HepG2 (cell line): ENCODE data around the gene FAM170B. TPM values are rescaled to one million over a fixed set of nuclear protein-coding genes. Genes with fewer than 3 reads are reported as not detected.

Experiments
- ATAC-seq: fragments of 200-7000 bp; cut with Tn5 transposase; 3 replicates; pipeline ENCODE4 v1.9.1; 2020; ENCODE audit warnings: mild to moderate bottlenecking, moderate library complexity
- BruUV-seq: library from RNA; stranded (reverse); fragments of 400-500 nt; replicated peaks from 2 replicates; lab custom pipeline; 2021; lab: Mats Ljungman, UMichigan
- CTCF ChIA-PET: fragments of 300-600 bp; formaldehyde crosslinking; extraction: SDS; loops from one replicate; lab custom pipeline; 2021; ENCODE audit warnings: low total read pairs, inconsistent platforms, low intra/inter-chr PET ratio; lab: Yijun Ruan, JAX
- POLR2A ChIA-PET: fragments of 350-600 bp; sonication (Branson Sonifier 250); formaldehyde crosslinking; loops from one replicate; lab custom pipeline; 2020; ENCODE audit warnings: antibody characterized with exemption, inconsistent platforms; lab: Yijun Ruan, JAX
- DNase-seq: peaks from one replicate; pipeline ENCODE4 v3.0.0-alpha.2; 2015; ENCODE audit warnings: low spot score
- FAIRE-seq: peaks from 3 replicates; lab custom pipeline; 2011; peaks lifted over from hg19 to GRCh38; lab: Jason Lieb, UNC
- H2AFZ ChIP-seq: one replicate; pipeline ENCODE4 v1.6.1; 2011; ENCODE audit warnings: low read length, inconsistent platforms
- H3K27ac ChIP-seq: fragments of 300-600 bp; 3 replicates; pipeline ENCODE4 v1.8.0; 2011; ENCODE audit warnings: mixed run types, mild to moderate bottlenecking, mixed read lengths, low read length, inconsistent platforms; ENCODE audit not compliant: insufficient read depth; ENCODE audit errors: extremely low read length
- H3K27me3 ChIP-seq, 2 experiments: fragments of 200-600 bp in 1 of 2; 2 replicates in 1 of 2; 3 replicates in 1 of 2; pipeline versions ENCODE4 v1.6.0 to v1.8.0; 2011; ENCODE audit warnings: low read length in 2 of 2, mild to moderate bottlenecking in 2 of 2, moderate library complexity in 2 of 2, inconsistent platforms in 1 of 2; ENCODE audit not compliant: insufficient read depth in 2 of 2, control insufficient read depth in 1 of 2
- H3K36me3 ChIP-seq, 2 experiments: fragments of 200-600 bp in 1 of 2; replicated peaks in 1 of 2; 2 replicates in 1 of 2; 3 replicates in 1 of 2; pipeline versions ENCODE4 v1.5.1 to v1.8.0; 2011; ENCODE audit warnings: low read length in 2 of 2, inconsistent platforms in 1 of 2; ENCODE audit not compliant: insufficient read depth in 2 of 2, control insufficient read depth in 1 of 2
- H3K4me1 ChIP-seq: 2 replicates; pipeline ENCODE4 v1.5.1; 2012; ENCODE audit warnings: low read length, inconsistent platforms; ENCODE audit not compliant: insufficient read depth
- H3K4me2 ChIP-seq: 2 replicates; pipeline ENCODE4 v1.6.0; 2011; ENCODE audit warnings: low read depth, low read length, inconsistent platforms
- H3K4me3 ChIP-seq, 3 experiments: fragments of 200-600 bp in 1 of 3; sonication (generic), shearing (Covaris generic) in 1 of 3; replicated peaks in 1 of 3; 2 replicates each; pipeline ENCODE4 v1.5.1; 2011 to 2016; ENCODE audit warnings: low read length in 3 of 3, inconsistent platforms in 2 of 3, low read depth in 2 of 3, mild to moderate bottlenecking in 2 of 3, control low read depth in 1 of 3, mixed read lengths in 1 of 3; ENCODE audit not compliant: insufficient read depth in 1 of 3
- H3K79me2 ChIP-seq: one replicate; pipeline ENCODE4 v1.6.1; 2011; ENCODE audit warnings: low read length, inconsistent platforms; ENCODE audit not compliant: insufficient read depth
- H3K9ac ChIP-seq: 2 replicates; pipeline ENCODE4 v1.6.0; 2011; ENCODE audit warnings: mild to moderate bottlenecking, low read depth, low read length, inconsistent platforms; ENCODE audit not compliant: insufficient read depth
- H3K9me3 ChIP-seq: 2 replicates; pipeline ENCODE4 v1.5.1; 2012; ENCODE audit warnings: mild to moderate bottlenecking, low read length
- H4K20me1 ChIP-seq: 2 replicates; pipeline ENCODE4 v1.6.0; 2011; ENCODE audit warnings: inconsistent platforms, mild to moderate bottlenecking, low read length, moderate library complexity; ENCODE audit not compliant: insufficient read depth
- ELF4 ChIP-seq: sonication (generic); formaldehyde crosslinking; IDR thresholded peaks from 2 replicates; pipeline ENCODE4 v1.5.0; 2020; ENCODE audit warnings: missing genetic modification reagents, mild to moderate bottlenecking, moderate library complexity, borderline replicate concordance
- GMEB1 ChIP-seq: sonication (generic); formaldehyde crosslinking; IDR thresholded peaks from 2 replicates; pipeline ENCODE4 v1.5.1; 2020; ENCODE audit warnings: missing genetic modification reagents, mild to moderate bottlenecking, borderline replicate concordance
- PLRG1 ChIP-seq: fragments of 450-650 bp; conservative IDR thresholded peaks from 2 replicates; pipeline ENCODE4 v1.6.1; 2016
- RCOR2 ChIP-seq: IDR thresholded peaks from 2 replicates; pipeline ENCODE4 v1.6.1; 2016; ENCODE audit warnings: missing biosample characterization, missing genetic modification reagents
- SCMH1 ChIP-seq: sonication (generic); formaldehyde crosslinking; IDR thresholded peaks from 2 replicates; pipeline ENCODE4 v1.9.0; 2021; ENCODE audit warnings: missing genetic modification reagents, mild to moderate bottlenecking, borderline replicate concordance
- TAF15 ChIP-seq: fragments of 200-400 bp; formaldehyde crosslinking; IDR thresholded peaks from one replicate; pipeline ENCODE4 v1.6.1; 2018; ENCODE audit warnings: mild to moderate bottlenecking, low read depth, low read length; ENCODE audit not compliant: poor library complexity, severe bottlenecking
- ZFP62 ChIP-seq: sonication (generic); formaldehyde crosslinking; IDR thresholded peaks from 2 replicates; pipeline ENCODE4 v1.4.0; 2020; ENCODE audit warnings: missing genetic modification reagents
- ZNF446 ChIP-seq: sonication (generic); formaldehyde crosslinking; IDR thresholded peaks from 2 replicates; pipeline ENCODE4 v1.5.0; 2020; ENCODE audit warnings: mild to moderate bottlenecking, missing genetic modification reagents
- ZNF501 ChIP-seq: sonication (generic); formaldehyde crosslinking; IDR thresholded peaks from 2 replicates; pipeline ENCODE4 v1.5.1; 2020; ENCODE audit warnings: mild to moderate bottlenecking, moderate library complexity, missing genetic modification reagents
- ZNF512 ChIP-seq: sonication (generic); formaldehyde crosslinking; IDR thresholded peaks from 2 replicates; pipeline ENCODE4 v1.4.0; 2020; ENCODE audit warnings: mild to moderate bottlenecking, missing genetic modification reagents
- ZNF605 ChIP-seq: sonication (generic); formaldehyde crosslinking; IDR thresholded peaks from 2 replicates; pipeline ENCODE4 v1.8.0; 2022; ENCODE audit warnings: mild to moderate bottlenecking, missing genetic modification reagents
- ZNF710 ChIP-seq: sonication (generic); formaldehyde crosslinking; IDR thresholded peaks from 2 replicates; pipeline ENCODE4 v1.5.0; 2020; ENCODE audit warnings: mild to moderate bottlenecking, missing genetic modification reagents, borderline replicate concordance
- ZNF75D ChIP-seq: sonication (generic); formaldehyde crosslinking; IDR thresholded peaks from 2 replicates; pipeline ENCODE4 v1.8.1; 2023; ENCODE audit warnings: missing genetic modification reagents, mild to moderate bottlenecking, borderline replicate concordance
- WGBS: methylation state at CpG from one replicate; pipeline ENCODE4 v1.1.6; 2017; ENCODE audit warnings: low lambda C conversion rate; 5-methylcytosine and 5-hydroxymethylcytosine counted together
- in situ Hi-C: cut with HindIII; loops from 2 replicates; pipeline ENCODE4 v1.10.0; 2017; ENCODE audit warnings: low pct_unique_long_range_greater_than_20kb; ENCODE audit not compliant: extremely low pct_ligation_motif_present
- intact Hi-C: fragments of 100-400 bp; cut with micrococcal nuclease; formaldehyde crosslinking; loops from one replicate; pipeline ENCODE4 v1.10.0; 2022; ENCODE audit not compliant: unreplicated experiment
- polyA plus RNA-seq, 8 experiments: library from polyadenylated mRNA; depleted of rRNA in 3 of 8; stranded (reverse) in 7 of 8; unstranded in 1 of 8; fragments of >200 nt; fragmentation: Illumina TruSeq in 4 of 8; extraction: Trizol in 4 of 8; gene quantifications; 2 replicates each; pipeline versions ENCODE4 v1.2.1 to v1.2.3, GENCODE V29; 2011 to 2016; ENCODE audit warnings: low read depth in 4 of 8, missing spikeins in 1 of 8, mixed read lengths in 1 of 8; ENCODE audit not compliant: insufficient read depth in 1 of 8
- total RNA-seq, 5 experiments: library from RNA; depleted of rRNA; stranded (reverse); fragments of >200 nt; fragmentation: Illumina TruSeq; extraction: Trizol; gene quantifications; 2 replicates each; pipeline ENCODE4 v1.2.3, GENCODE V29; 2016; ENCODE audit warnings: low read depth in 1 of 5

Gene FAM170B
- total and polyA plus RNA-seq, 2 of the 13 experiments (the other 11 are each of a cell fraction or from before 2014, with no cell fraction given) = not detected

GRCh38 chr10:49108656-49109055 is 25.2 kb downstream of the FAM170B start:
- DNase-seq = no peak
- no peak for FAIRE-seq
- H3K4me2 ChIP-seq = no peak overlapping the region
- H3K27ac ChIP-seq = no peak overlapping the region
- no peak for ATAC-seq
- H3K4me1 ChIP-seq = no peaks in the 10 kb centered on the region
- TF ChIP-seq GMEB1 (no peak), ELF4 (CRISPR knock-in tag) (no peak), ZFP62 (no peak), ZNF710 (CRISPR knock-in tag) (no peak), ZNF501 (CRISPR knock-in tag) (no peak), RCOR2 (CRISPR knock-in tag) (no peak), ZNF446 (CRISPR knock-in tag) (no peak), ZNF75D (CRISPR knock-in tag) (no peak), PLRG1 (no peak), TAF15 (no peak), SCMH1 (CRISPR knock-in tag) (no peak), ZNF512 (no peak), ZNF605 (CRISPR knock-in tag) (no peak)
- in situ Hi-C loops (no loop called here), intact Hi-C loops (no loop called here)
- H3K4me3 ChIP-seq = no peak overlapping the region
- no peak overlapping the region for H3K9ac ChIP-seq
- ChIA-PET POLR2A (no interaction called here), CTCF (no interaction called here)
- no peaks in the 10 kb centered on the region for H3K9me3 ChIP-seq
- BruUV-seq = no TSS peak
- H2AFZ ChIP-seq = no peak overlapping the region
- no peaks in the 10 kb centered on the region for H4K20me1 ChIP-seq
- no peaks in the 10 kb centered on the region for H3K36me3 ChIP-seq
- H3K79me2 ChIP-seq = no peaks in the 10 kb centered on the region
- 0 out of 5 replicates have a peak, but pooled peaks cover 0 to 2% of the 10 kb centered on the region in 2 experiments for H3K27me3 ChIP-seq
- no CpG with 5 or more reads among the region's 7 CpGs for WGBS
